NCI-H146 (cell line): ENCODE measurements around the gene CFAP57.
A peak's percentile ranks its signal among the peaks of the same experiment; 100 is the strongest.

Source experiments
- DNase-seq: peaks from one replicate; lab custom pipeline; 2025; lab: John Stamatoyannopoulos, UW

The CFAP57 gene

GRCh38 chr1:43277116-43277876 is 105.2 kb downstream of the CFAP57 start:
- DNase-seq: no peak

- no peak for DNase-seq
These were observed 107.0 kb downstream of the CFAP57 start for GRCh38 chr1:43279161-43279560.

GRCh38 chr1:43279666-43280065 is 107.5 kb downstream of the CFAP57 start:
- DNase-seq: no peak

- DNase-seq: no peak
These were observed 108.6 kb downstream of the CFAP57 start for GRCh38 chr1:43280692-43281091.

- DNase-seq: no peak
These were observed 110.4 kb downstream of the CFAP57 start for GRCh38 chr1:43282220-43283195.

- DNase-seq: no peak
These were observed 111.9 kb downstream of the CFAP57 start for GRCh38 chr1:43284065-43284464.

GRCh38 chr1:43284546-43285110 is 112.5 kb downstream of the CFAP57 start:
- DNase-seq: no peak

GRCh38 chr1:43285269-43285990 is 113.3 kb downstream of the CFAP57 start, which contains the start of gene C1orf210:
Gene C1orf210, minus strand, starts transcription at chr1:43285581. Its CDS starts 2,311 bp downstream, at chr1:43283270.
- peak; percentile 91 for DNase-seq

GRCh38 chr1:43286115-43286514 is 114.0 kb downstream of the CFAP57 start:
- DNase-seq: no peak

- no peak for DNase-seq
These were observed 114.4 kb downstream of the CFAP57 start for GRCh38 chr1:43286533-43286932.

- no peak for DNase-seq
These were observed 116.1 kb downstream of the CFAP57 start for GRCh38 chr1:43288058-43288784.

GRCh38 chr1:43288785-43289706 is 116.9 kb downstream of the CFAP57 start:
- no peak for DNase-seq

- DNase-seq: peak; percentile 80
These were observed 120.1 kb downstream of the CFAP57 start for GRCh38 chr1:43292216-43292615.

GRCh38 chr1:43292679-43293078 is 120.5 kb downstream of the CFAP57 start:
- no peak for DNase-seq

GRCh38 chr1:43293176-43293575 is 121.0 kb downstream of the CFAP57 start:
- no peak for DNase-seq

GRCh38 chr1:43293896-43294760 is 122.0 kb downstream of the CFAP57 start:
- no peak for DNase-seq

- DNase-seq: no peak
These were observed 122.6 kb downstream of the CFAP57 start for GRCh38 chr1:43294761-43295160.

- no peak for DNase-seq
These were observed 124.1 kb downstream of the CFAP57 start for GRCh38 chr1:43296207-43296606.

GRCh38 chr1:43298055-43298454 is 125.9 kb downstream of the CFAP57 start:
- no peak for DNase-seq
